HL-60 (cell line): ENCODE results near the gene RFX1.

ENCODE experiments used
- GABPA ChIP-seq: IDR thresholded peaks from 2 replicates; pipeline ENCODE4 v1.6.1; 2012; ENCODE audit warnings: low read depth
- POLR2AphosphoS5 ChIP-seq: IDR thresholded peaks from 2 replicates; pipeline ENCODE4 v1.6.1; 2012; ENCODE audit warnings: low read depth
- TF ChIP-seq, protein P1 (sequence below): IDR thresholded peaks from one replicate; pipeline ENCODE4 v1.5.1; 2011; ENCODE audit warnings: low read length, control low read depth, inconsistent platforms; ENCODE audit not compliant: insufficient read depth

DNA sequence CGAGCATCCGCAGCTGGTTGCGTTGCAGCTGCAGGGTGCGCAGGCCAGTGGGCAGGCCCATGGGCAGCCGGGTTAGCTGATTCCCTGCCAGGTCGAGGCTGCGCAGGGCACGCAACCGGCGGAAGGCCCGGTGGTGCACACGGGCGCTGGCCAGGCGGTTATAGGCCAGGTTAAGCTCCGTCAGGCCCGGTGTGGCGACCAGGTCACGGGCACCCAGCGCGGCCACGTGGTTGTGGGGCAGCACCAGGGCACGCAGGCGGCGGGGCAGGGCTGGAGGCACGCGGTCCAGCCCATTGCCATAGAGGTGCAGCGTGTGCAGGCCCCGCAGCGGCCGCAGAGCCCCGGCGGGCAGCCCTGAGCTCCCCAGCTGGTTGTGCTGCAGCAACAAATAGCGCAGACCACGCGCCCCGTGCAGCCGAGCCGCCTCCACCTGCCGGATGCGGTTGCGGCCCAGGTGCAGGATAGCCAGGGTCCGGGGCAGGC is 73.2 kb downstream of the RFX1 start:
- TF ChIP-seq, protein P1, sequence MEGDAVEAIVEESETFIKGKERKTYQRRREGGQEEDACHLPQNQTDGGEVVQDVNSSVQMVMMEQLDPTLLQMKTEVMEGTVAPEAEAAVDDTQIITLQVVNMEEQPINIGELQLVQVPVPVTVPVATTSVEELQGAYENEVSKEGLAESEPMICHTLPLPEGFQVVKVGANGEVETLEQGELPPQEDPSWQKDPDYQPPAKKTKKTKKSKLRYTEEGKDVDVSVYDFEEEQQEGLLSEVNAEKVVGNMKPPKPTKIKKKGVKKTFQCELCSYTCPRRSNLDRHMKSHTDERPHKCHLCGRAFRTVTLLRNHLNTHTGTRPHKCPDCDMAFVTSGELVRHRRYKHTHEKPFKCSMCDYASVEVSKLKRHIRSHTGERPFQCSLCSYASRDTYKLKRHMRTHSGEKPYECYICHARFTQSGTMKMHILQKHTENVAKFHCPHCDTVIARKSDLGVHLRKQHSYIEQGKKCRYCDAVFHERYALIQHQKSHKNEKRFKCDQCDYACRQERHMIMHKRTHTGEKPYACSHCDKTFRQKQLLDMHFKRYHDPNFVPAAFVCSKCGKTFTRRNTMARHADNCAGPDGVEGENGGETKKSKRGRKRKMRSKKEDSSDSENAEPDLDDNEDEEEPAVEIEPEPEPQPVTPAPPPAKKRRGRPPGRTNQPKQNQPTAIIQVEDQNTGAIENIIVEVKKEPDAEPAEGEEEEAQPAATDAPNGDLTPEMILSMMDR = no peak
- TF ChIP-seq POLR2AphosphoS5 = no peak
- TF ChIP-seq GABPA = no peak
